Lower lobe of right lung (tissue), 2 donors: ENCODE measurements around the gene TRIM25. TPM values are rescaled to one million over a fixed set of nuclear protein-coding genes. Genes with fewer than 3 reads are reported as not detected.
A peak's percentile ranks its signal among the peaks of the same experiment; 100 is the strongest.

ENCODE experiments used
- ATAC-seq, 2 donors: fragments of 200-7000 bp; cut with Tn5 transposase; one replicate each; pipeline ENCODE4 v1.9.1; 2020 to 2022; ENCODE audit warnings: mild to moderate bottlenecking in 2 of 2, moderate library complexity in 2 of 2
- DNase-seq: peaks from one replicate; pipeline ENCODE4 v3.0.0-alpha.2; 2020
- H3K27ac ChIP-seq: fragments of 200-600 bp; one replicate; pipeline ENCODE4 v1.8.0; 2022
- H3K27me3 ChIP-seq: fragments of 200-600 bp; one replicate; pipeline ENCODE4 v1.8.0; 2022; ENCODE audit warnings: low read depth
- H3K36me3 ChIP-seq: fragments of 200-600 bp; one replicate; pipeline ENCODE4 v1.8.0; 2022; ENCODE audit warnings: mild to moderate bottlenecking
- H3K4me1 ChIP-seq: fragments of 200-600 bp; one replicate; pipeline ENCODE4 v1.8.0; 2022
- H3K4me3 ChIP-seq: fragments of 200-600 bp; one replicate; pipeline ENCODE4 v1.8.0; 2022; ENCODE audit warnings: mild to moderate bottlenecking
- H3K9me3 ChIP-seq: fragments of 200-600 bp; one replicate; pipeline ENCODE4 v1.8.0; 2022
- intact Hi-C: fragments of 100-400 bp; cut with DNase I; formaldehyde crosslinking; loops from one replicate; pipeline ENCODE4 v1.11.0; 2022
- total RNA-seq: library from RNA; stranded (reverse); fragmentation: NEBNext Ultra II Directional; extraction: Animal tissue kit (Norgen Biotek cat#: 25700); gene quantifications from one replicate; pipeline ENCODE4 v1.2.1, GENCODE V29; 2021
- TF ChIP-seq, protein P1 (sequence below): fragments of 200-600 bp; IDR thresholded peaks from one replicate; pipeline ENCODE4 v1.8.0; 2022; ENCODE audit warnings: antibody characterized with exemption, mild to moderate bottlenecking
- donor health status: DM: no; HTN: yes; CAD: no; lungs with severe emphysema.

TRIM25 gene
- total RNA-seq, 1 donor from 2014 or later = 125 TPM

- peaks cover 71% of the 10 kb centered on the region for H3K36me3 ChIP-seq
- ATAC-seq = no peak
- intact Hi-C loops = no loop called here
- no peaks in the 10 kb centered on the region for H3K27me3 ChIP-seq
- no peak overlapping the region for H3K4me3 ChIP-seq
- H3K27ac ChIP-seq = no peak overlapping the region
- DNase-seq = no peak
- H3K4me1 ChIP-seq = no peaks in the 10 kb centered on the region
- no peaks in the 10 kb centered on the region for H3K9me3 ChIP-seq
- TF ChIP-seq, protein P1, sequence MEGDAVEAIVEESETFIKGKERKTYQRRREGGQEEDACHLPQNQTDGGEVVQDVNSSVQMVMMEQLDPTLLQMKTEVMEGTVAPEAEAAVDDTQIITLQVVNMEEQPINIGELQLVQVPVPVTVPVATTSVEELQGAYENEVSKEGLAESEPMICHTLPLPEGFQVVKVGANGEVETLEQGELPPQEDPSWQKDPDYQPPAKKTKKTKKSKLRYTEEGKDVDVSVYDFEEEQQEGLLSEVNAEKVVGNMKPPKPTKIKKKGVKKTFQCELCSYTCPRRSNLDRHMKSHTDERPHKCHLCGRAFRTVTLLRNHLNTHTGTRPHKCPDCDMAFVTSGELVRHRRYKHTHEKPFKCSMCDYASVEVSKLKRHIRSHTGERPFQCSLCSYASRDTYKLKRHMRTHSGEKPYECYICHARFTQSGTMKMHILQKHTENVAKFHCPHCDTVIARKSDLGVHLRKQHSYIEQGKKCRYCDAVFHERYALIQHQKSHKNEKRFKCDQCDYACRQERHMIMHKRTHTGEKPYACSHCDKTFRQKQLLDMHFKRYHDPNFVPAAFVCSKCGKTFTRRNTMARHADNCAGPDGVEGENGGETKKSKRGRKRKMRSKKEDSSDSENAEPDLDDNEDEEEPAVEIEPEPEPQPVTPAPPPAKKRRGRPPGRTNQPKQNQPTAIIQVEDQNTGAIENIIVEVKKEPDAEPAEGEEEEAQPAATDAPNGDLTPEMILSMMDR = no peak
Measured at GRCh38 chr17:56936697-56937322, 23.0 kb upstream of the TRIM25 start.

DNA sequence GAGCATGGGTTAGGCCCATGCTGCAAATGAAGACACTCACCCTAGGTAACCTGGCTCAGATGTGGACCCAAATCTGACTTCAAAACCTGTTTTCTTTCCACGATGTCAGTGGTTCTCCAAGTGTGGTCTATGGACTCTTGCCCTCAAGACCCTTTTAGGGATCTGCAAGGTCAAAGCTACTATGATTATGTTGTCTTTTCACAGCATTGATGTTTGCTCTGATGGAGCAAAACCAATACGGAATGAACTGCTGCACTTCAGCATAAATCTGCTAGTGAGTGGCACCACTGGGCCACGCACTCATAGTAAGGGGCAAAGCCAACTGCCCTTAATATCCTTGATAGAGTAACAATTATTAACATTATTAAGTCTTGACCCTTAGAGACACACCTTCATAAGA, 21.6 kb upstream of the TRIM25 start:
- Histone ChIP-seq H3K36me3 (peaks cover 57% of the 10 kb centered on the region), H3K9me3 (no peaks in the 10 kb centered on the region), H3K27me3 (no peaks in the 10 kb centered on the region), H3K4me1 (no peaks in the 10 kb centered on the region), H3K27ac (no peak overlapping the region), H3K4me3 (no peak overlapping the region)
- intact Hi-C loops = no loop called here
- TF ChIP-seq, protein P1 = no peak
- DNase-seq (no peak), ATAC-seq (peak in 1 of 2 donors; percentile 39)

GRCh38 chr17:56934280-56934679, 20.4 kb upstream of the TRIM25 start:
- Histone ChIP-seq H3K27me3 (no peaks in the 10 kb centered on the region), H3K4me3 (no peak overlapping the region), H3K27ac (no peak overlapping the region), H3K36me3 (peaks cover 49% of the 10 kb centered on the region), H3K9me3 (peaks cover 5% of the 10 kb centered on the region), H3K4me1 (no peaks in the 10 kb centered on the region)
- TF ChIP-seq, protein P1 = no peak
- ATAC-seq = no peak
- DNase-seq = no peak
- intact Hi-C loops = no loop called here

DNA sequence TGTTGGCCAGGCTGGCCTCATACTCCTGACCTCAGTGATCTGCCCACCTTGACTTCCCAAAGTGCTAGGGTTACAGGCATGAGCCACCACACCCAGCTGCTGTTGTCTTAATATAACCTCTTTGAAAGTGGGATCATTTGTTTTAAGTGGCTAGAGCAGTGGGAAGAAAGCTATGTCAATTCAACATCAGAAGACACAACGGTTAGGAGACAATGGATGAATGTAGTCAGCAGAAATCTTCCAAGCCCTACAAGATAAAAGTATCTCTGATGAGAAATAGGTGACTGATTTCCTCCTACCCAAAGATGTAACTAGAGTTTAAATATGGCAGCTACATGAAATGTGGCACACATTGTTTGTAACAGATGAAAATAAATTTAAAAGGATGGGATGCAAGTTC, 20.0 kb upstream of the TRIM25 start:
- peaks cover 45% of the 10 kb centered on the region for H3K36me3 ChIP-seq
- TF ChIP-seq, protein P1 = no peak
- ATAC-seq (no peak), DNase-seq (no peak)
- intact Hi-C loops = no loop called here
- H3K9me3 ChIP-seq = peaks cover 5% of the 10 kb centered on the region
- H3K27me3 ChIP-seq = no peaks in the 10 kb centered on the region
- H3K27ac ChIP-seq = no peak overlapping the region
- no peaks in the 10 kb centered on the region for H3K4me1 ChIP-seq
- no peak overlapping the region for H3K4me3 ChIP-seq

DNA sequence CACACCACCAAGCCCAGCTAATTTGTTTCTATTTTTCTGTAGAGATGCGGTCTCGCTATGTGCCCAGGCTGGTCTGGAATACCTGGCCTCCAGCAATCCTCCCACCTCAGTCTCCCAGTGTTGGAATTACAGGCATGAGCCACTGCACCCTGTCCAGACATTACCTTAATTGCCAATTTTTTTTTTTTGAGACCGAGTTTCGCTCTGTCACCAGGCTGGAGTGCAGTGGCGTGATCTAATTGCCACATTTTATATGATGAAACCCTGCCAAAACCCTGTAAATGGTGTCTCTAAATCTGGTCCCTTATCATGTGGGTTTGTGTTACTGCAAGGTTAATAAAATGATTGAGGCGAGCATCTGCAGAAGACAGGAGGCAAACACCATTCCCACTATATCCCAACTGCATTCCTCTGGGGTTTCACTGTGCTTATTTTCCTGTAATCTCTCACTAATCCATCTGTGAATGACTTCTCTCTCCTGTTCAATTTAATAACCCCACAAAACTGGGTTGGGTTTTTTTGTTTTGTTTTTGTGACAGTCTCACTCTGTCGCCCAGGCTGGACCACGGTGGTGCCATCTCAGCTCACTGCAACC, 19.4 kb upstream of the TRIM25 start:
- peaks cover 39% of the 10 kb centered on the region for H3K36me3 ChIP-seq
- no peak overlapping the region for H3K4me3 ChIP-seq
- H3K27me3 ChIP-seq = no peaks in the 10 kb centered on the region
- TF ChIP-seq, protein P1 = no peak
- DNase-seq = no peak
- no peak overlapping the region for H3K27ac ChIP-seq
- intact Hi-C loops = no loop called here
- peaks cover 5% of the 10 kb centered on the region for H3K9me3 ChIP-seq
- no peak for ATAC-seq
- H3K4me1 ChIP-seq = no peaks in the 10 kb centered on the region
